Hepatocyte (in vitro differentiated cells): Measurements from ENCODE around the gene NIN. TPM values are rescaled to one million over a fixed set of nuclear protein-coding genes. Genes with fewer than 3 reads are reported as not detected.

Experiments
- DNase-seq: peaks from one replicate; pipeline ENCODE4 v3.0.0-alpha.2; 2016; ENCODE audit warnings: low spot score
- H2AFZ ChIP-seq: fragments of 200-600 bp; sonication (generic); 2 replicates; pipeline ENCODE4 v1.6.0; 2016; ENCODE audit warnings: antibody characterized with exemption, mild to moderate bottlenecking
- H3K27ac ChIP-seq: fragments of 200-600 bp; sonication (generic); 2 replicates; pipeline ENCODE4 v1.5.1; 2016; ENCODE audit warnings: mild to moderate bottlenecking
- H3K27me3 ChIP-seq: fragments of 200-600 bp; sonication (generic); 2 replicates; pipeline ENCODE4 v1.6.1; 2016
- H3K36me3 ChIP-seq: fragments of 200-600 bp; sonication (generic); replicated peaks from 2 replicates; pipeline ENCODE4 v1.5.1; 2016; ENCODE audit warnings: low read depth; ENCODE audit not compliant: insufficient read depth
- H3K4me1 ChIP-seq: fragments of 200-600 bp; sonication (generic); 2 replicates; pipeline ENCODE4 v1.5.1; 2016; ENCODE audit warnings: mild to moderate bottlenecking, moderate library complexity; ENCODE audit not compliant: insufficient read depth
- H3K4me2 ChIP-seq: fragments of 200-600 bp; sonication (generic); 2 replicates; pipeline ENCODE4 v1.6.0; 2016
- H3K4me3 ChIP-seq: fragments of 200-600 bp; sonication (generic); 2 replicates; pipeline ENCODE4 v1.5.1; 2016; ENCODE audit warnings: mild to moderate bottlenecking
- H3K79me2 ChIP-seq: fragments of 200-600 bp; sonication (generic); 2 replicates; pipeline ENCODE4 v1.6.0; 2017; ENCODE audit warnings: mild to moderate bottlenecking
- H3K9me2 ChIP-seq: fragments of 200-600 bp; sonication (generic); replicated peaks from 2 replicates; pipeline ENCODE4 v1.6.0; 2017; ENCODE audit warnings: mild to moderate bottlenecking; ENCODE audit not compliant: insufficient read depth
- H3K9me3 ChIP-seq: fragments of 200-600 bp; sonication (generic); 2 replicates; pipeline ENCODE4 v1.5.1; 2016; ENCODE audit warnings: low read depth, mild to moderate bottlenecking
- H4K20me1 ChIP-seq: fragments of 200-600 bp; sonication (generic); 2 replicates; pipeline ENCODE4 v1.6.0; 2016; ENCODE audit warnings: mild to moderate bottlenecking; ENCODE audit not compliant: insufficient read depth, poor library complexity, severe bottlenecking
- EZH2 ChIP-seq: fragments of 200-600 bp; sonication (generic); IDR thresholded peaks from 2 replicates; pipeline ENCODE4 v1.6.1; 2016; ENCODE audit warnings: antibody characterized with exemption, mild to moderate bottlenecking, borderline replicate concordance
- EZH2phosphoT487 ChIP-seq: fragments of 200-600 bp; sonication (generic); IDR thresholded peaks from one replicate; pipeline ENCODE4 v1.6.1; 2018; ENCODE audit warnings: antibody characterized with exemption, mild to moderate bottlenecking, low read depth, moderate library complexity; ENCODE audit not compliant: unreplicated experiment, severe bottlenecking
- WGBS: methylation state at CpG from one replicate; pipeline ENCODE4 v1.1.6; 2016; ENCODE audit warnings: low lambda C conversion rate; ENCODE audit errors: missing lambda C conversion rate; 5-methylcytosine and 5-hydroxymethylcytosine counted together
- polyA plus RNA-seq: library from polyadenylated mRNA; unstranded; fragments of >200 nt; fragmentation: Nextera tagmentation; extraction: Ambion mirVana; gene quantifications from 2 replicates; pipeline ENCODE4 v1.2.1, GENCODE V29; 2016
- total RNA-seq: library from RNA; depleted of rRNA; stranded (reverse); fragments of >200 nt; gene quantifications from 2 replicates; pipeline ENCODE4 v1.2.3, GENCODE V29; 2014
- TF ChIP-seq, protein P1 (sequence below): fragments of 200-600 bp; sonication (generic); IDR thresholded peaks from 2 replicates; pipeline ENCODE4 v1.5.1; 2016; ENCODE audit warnings: antibody characterized with exemption, mild to moderate bottlenecking; ENCODE audit not compliant: poor library complexity

Gene NIN, protein sequence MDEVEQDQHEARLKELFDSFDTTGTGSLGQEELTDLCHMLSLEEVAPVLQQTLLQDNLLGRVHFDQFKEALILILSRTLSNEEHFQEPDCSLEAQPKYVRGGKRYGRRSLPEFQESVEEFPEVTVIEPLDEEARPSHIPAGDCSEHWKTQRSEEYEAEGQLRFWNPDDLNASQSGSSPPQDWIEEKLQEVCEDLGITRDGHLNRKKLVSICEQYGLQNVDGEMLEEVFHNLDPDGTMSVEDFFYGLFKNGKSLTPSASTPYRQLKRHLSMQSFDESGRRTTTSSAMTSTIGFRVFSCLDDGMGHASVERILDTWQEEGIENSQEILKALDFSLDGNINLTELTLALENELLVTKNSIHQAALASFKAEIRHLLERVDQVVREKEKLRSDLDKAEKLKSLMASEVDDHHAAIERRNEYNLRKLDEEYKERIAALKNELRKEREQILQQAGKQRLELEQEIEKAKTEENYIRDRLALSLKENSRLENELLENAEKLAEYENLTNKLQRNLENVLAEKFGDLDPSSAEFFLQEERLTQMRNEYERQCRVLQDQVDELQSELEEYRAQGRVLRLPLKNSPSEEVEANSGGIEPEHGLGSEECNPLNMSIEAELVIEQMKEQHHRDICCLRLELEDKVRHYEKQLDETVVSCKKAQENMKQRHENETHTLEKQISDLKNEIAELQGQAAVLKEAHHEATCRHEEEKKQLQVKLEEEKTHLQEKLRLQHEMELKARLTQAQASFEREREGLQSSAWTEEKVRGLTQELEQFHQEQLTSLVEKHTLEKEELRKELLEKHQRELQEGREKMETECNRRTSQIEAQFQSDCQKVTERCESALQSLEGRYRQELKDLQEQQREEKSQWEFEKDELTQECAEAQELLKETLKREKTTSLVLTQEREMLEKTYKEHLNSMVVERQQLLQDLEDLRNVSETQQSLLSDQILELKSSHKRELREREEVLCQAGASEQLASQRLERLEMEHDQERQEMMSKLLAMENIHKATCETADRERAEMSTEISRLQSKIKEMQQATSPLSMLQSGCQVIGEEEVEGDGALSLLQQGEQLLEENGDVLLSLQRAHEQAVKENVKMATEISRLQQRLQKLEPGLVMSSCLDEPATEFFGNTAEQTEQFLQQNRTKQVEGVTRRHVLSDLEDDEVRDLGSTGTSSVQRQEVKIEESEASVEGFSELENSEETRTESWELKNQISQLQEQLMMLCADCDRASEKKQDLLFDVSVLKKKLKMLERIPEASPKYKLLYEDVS (N-terminal part only)
- total RNA-seq (9.9 and 11.6 TPM in 2 replicates), polyA plus RNA-seq (4.2 and 7.3 TPM in 2 replicates)

DNA sequence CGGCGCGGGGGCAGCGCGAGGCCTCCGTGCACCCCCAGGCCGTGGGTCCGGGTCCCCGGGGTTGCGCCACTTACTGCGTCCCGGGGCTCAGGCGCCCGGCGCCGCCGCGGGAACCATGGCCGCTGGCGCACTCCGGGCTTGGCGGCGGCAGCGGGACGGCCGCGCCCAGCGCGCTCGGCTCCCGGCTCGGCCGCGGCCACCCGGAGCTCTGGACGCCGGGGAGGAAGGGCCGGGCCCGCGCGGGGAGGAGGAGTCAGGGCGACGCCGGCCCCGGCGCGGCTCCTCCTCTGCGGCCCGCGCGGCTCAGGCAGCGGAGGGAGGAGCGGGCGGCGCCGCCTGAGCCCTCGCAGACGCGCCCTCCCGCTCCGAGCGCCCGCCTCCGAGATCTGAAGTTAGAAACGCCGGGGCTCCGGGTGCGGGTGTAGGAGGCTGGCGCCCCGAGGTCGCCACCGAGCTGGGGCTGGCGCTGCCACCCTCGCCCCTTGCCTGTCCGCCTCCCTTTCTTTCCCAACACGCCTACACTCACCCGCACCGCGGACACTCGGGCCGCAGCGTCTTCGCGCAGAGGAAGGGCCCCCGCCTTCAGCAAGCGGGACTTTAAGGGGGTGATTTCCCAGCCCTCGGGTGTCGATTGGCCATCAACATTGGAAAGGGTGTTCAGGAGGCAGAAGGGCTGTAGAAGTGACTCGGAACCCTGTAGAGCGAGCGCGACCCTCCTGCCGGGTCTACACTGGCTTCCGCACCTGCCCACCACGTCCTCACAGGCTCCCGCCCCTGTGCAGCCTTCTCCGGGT is at the start of gene NIN:
Gene NIN (minus strand): TSS at position 231 of the 794 bp plus-strand sequence. CDS start 9,106 bp downstream, outside the sequence.
- Histone ChIP-seq H3K4me2 (peak within 1 kb of the TSS; percentile 97), H3K9me2 (no peaks in the 10 kb centered on the region), H3K79me2 (peaks cover 25% of the 10 kb centered on the region), H3K27ac (peak within 1 kb of the TSS; percentile 84), H4K20me1 (peaks cover 30% of the 10 kb centered on the region), H3K4me1 (peaks cover 16% of the 10 kb centered on the region), H3K9me3 (no peaks in the 10 kb centered on the region), H3K36me3 (no peaks in the 10 kb centered on the region), H2AFZ (peak within 1 kb of the TSS; percentile 75), H3K4me3 (peak within 1 kb of the TSS; percentile 87), H3K27me3 (peaks cover 67% of the 10 kb centered on the region)
- DNase-seq, result peak; percentile 92
- TF ChIP-seq EZH2phosphoT487 (no peak), EZH2 (no peak)
- TF ChIP-seq, protein P1, sequence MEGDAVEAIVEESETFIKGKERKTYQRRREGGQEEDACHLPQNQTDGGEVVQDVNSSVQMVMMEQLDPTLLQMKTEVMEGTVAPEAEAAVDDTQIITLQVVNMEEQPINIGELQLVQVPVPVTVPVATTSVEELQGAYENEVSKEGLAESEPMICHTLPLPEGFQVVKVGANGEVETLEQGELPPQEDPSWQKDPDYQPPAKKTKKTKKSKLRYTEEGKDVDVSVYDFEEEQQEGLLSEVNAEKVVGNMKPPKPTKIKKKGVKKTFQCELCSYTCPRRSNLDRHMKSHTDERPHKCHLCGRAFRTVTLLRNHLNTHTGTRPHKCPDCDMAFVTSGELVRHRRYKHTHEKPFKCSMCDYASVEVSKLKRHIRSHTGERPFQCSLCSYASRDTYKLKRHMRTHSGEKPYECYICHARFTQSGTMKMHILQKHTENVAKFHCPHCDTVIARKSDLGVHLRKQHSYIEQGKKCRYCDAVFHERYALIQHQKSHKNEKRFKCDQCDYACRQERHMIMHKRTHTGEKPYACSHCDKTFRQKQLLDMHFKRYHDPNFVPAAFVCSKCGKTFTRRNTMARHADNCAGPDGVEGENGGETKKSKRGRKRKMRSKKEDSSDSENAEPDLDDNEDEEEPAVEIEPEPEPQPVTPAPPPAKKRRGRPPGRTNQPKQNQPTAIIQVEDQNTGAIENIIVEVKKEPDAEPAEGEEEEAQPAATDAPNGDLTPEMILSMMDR, result no peak
- under 1% methylated on average over 76 of the region's 97 CpGs for WGBS

DNA sequence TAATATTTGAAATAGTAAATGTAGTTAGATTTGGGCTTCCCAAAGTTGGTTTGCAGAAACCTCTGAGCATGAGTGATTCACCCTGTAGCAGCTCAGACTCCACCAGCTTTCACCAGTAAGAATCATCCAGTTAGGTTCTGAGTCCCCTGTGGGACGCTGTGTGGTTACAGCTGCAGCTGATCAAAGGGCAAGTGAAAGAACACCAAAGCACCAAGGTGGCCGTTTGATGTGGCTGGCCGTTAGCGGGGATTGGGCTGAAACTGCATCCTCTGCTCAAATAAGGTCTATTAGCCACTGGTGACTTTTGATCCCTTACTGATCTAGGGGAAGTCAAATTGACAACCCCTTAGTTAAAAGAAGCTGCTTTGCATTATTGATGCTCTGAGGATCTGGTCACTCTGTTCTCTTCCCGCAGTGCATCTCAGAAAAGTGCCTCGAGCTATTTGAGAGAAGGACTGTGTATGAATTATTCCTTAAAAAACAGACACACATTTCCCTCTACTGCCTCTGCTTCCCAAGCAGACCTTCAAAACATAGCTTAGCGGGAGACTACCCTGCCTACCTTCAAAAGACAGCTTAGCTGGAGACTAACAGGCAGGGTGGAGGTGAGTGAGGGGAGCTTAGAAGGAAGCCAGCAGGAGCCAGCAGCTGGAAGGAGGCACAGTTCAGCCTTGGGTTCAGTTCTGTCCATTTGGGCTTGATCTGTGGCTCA is 44.6 kb upstream of the NIN start:
- H3K4me2 ChIP-seq, result no peak overlapping the region
- no peak overlapping the region for H2AFZ ChIP-seq
- peaks cover 58% of the 10 kb centered on the region for H3K27me3 ChIP-seq
- WGBS, result 35% methylated on average over 7 of the region's 7 CpGs
- no peaks in the 10 kb centered on the region for H4K20me1 ChIP-seq
- TF ChIP-seq, protein P1, result no peak
- TF ChIP-seq EZH2 (no peak), EZH2phosphoT487 (no peak)
- H3K4me1 ChIP-seq, result no peaks in the 10 kb centered on the region
- no peak overlapping the region for H3K27ac ChIP-seq
- no peaks in the 10 kb centered on the region for H3K79me2 ChIP-seq
- no peak for DNase-seq
- no peak overlapping the region for H3K4me3 ChIP-seq
- H3K9me3 ChIP-seq, result no peaks in the 10 kb centered on the region
- H3K36me3 ChIP-seq, result no peaks in the 10 kb centered on the region
- no peaks in the 10 kb centered on the region for H3K9me2 ChIP-seq

DNA sequence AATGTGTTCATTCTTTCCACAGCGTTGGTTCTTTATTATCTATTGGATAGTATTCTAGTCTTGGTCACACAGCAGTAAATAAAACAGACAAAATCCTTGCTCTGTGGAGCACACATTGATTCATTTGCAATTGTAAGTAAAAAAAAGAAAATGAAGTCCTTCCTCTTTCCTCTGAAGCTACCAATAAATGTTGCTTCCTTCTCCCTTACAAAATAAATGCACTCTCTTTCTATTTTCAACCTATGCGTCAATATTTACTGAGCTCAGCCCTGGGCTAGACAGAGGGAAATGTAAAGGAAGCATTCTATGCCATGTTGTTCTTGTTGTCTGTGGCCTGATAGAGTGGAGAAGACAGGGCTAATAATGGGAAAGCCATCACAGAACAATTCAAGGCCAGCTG is 43.8 kb upstream of the NIN start:
- peaks cover 63% of the 10 kb centered on the region for H3K27me3 ChIP-seq
- no peaks in the 10 kb centered on the region for H3K36me3 ChIP-seq
- H3K4me1 ChIP-seq, result no peaks in the 10 kb centered on the region
- 78% methylated on average over 2 of the region's 2 CpGs for WGBS
- TF ChIP-seq, protein P1, result no peak
- no peak for TF ChIP-seq EZH2
- no peak for TF ChIP-seq EZH2phosphoT487
- no peak overlapping the region for H3K27ac ChIP-seq
- H2AFZ ChIP-seq, result no peak overlapping the region
- no peak overlapping the region for H3K4me3 ChIP-seq
- H3K79me2 ChIP-seq, result no peaks in the 10 kb centered on the region
- no peak for DNase-seq
- no peaks in the 10 kb centered on the region for H3K9me2 ChIP-seq
- no peaks in the 10 kb centered on the region for H3K9me3 ChIP-seq
- no peaks in the 10 kb centered on the region for H4K20me1 ChIP-seq
- no peak overlapping the region for H3K4me2 ChIP-seq
